ENCODE measurements around the gene SP7. TPM values are rescaled to one million over a fixed set of nuclear protein-coding genes. Genes with fewer than 3 reads are reported as not detected.

SP7 gene
- not detected for total RNA-seq
- polyA plus RNA-seq, result not detected
- long read RNA-seq, donor 1, partial matches to known transcripts, result 66 of 123 reads
- long read RNA-seq, donor 1, other reads (novel, unspliced or antisense), result 57 of 123 reads
- long read RNA-seq, donor 2, result 0 reads

DNA sequence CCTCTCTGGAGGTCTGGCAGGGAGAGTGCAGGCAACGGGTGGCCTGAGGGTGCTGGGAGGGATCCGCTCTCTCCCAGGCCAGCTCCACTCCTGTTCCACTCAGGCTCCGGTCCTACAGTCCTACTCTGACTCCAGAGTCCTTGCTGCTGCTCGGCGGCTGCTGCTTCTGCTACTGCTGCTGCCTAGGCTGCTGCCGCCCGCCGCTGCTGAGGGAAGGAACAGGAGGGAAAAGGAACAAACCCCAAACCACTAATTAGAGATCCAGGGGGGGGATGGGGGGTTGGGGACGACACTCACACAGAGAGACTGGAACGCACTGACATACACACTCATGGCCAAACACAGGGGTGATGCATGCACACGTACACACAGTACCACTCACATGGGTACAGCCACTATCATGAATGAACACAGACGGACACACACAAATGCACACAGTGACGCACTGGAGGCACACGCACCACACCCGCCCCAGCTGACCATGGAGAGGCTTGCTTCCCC lies at the start of gene SP7:
Gene SP7, minus strand, starts transcription at position 174 of the 501 bp plus-strand sequence. CDS start 708 bp downstream, outside the sequence.
- H3K9me3 ChIP-seq, result no peaks in the 10 kb centered on the region
- H3K27me3 ChIP-seq (replicated peaks in 1 of 7), result peaks cover 0 to 68% (median 6%) of the 10 kb centered on the region in 7 donors
- H3K4me3 ChIP-seq, result no peak within 1 kb of the TSS
- intact Hi-C loops (cut with DNase I; ENCODE audit: low total_unique reads), result no loop called here
- no peak for DNase-seq
- WGBS, 5 donors, result 19 to 36% (median 33%) methylated on average over 14 to 15 of the region's 15 CpGs
- no peaks in the 10 kb centered on the region for H3K36me3 ChIP-seq
- peaks cover 0 to 11% (median 0%) of the 10 kb centered on the region in 6 donors for H3K4me1 ChIP-seq
- TF ChIP-seq, protein P1, sequence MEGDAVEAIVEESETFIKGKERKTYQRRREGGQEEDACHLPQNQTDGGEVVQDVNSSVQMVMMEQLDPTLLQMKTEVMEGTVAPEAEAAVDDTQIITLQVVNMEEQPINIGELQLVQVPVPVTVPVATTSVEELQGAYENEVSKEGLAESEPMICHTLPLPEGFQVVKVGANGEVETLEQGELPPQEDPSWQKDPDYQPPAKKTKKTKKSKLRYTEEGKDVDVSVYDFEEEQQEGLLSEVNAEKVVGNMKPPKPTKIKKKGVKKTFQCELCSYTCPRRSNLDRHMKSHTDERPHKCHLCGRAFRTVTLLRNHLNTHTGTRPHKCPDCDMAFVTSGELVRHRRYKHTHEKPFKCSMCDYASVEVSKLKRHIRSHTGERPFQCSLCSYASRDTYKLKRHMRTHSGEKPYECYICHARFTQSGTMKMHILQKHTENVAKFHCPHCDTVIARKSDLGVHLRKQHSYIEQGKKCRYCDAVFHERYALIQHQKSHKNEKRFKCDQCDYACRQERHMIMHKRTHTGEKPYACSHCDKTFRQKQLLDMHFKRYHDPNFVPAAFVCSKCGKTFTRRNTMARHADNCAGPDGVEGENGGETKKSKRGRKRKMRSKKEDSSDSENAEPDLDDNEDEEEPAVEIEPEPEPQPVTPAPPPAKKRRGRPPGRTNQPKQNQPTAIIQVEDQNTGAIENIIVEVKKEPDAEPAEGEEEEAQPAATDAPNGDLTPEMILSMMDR (IDR thresholded peaks at IDR 0.05 in 8 of 11, conservative IDR thresholded peaks at IDR 0.05 in 3 of 11), result no peak
- no peak for TF ChIP-seq POLR2A (IDR thresholded peaks at IDR 0.05)
- no peak for TF ChIP-seq POLR2AphosphoS5 (IDR thresholded peaks at IDR 0.05)
- H3K27ac ChIP-seq, result no peak within 1 kb of the TSS

DNA sequence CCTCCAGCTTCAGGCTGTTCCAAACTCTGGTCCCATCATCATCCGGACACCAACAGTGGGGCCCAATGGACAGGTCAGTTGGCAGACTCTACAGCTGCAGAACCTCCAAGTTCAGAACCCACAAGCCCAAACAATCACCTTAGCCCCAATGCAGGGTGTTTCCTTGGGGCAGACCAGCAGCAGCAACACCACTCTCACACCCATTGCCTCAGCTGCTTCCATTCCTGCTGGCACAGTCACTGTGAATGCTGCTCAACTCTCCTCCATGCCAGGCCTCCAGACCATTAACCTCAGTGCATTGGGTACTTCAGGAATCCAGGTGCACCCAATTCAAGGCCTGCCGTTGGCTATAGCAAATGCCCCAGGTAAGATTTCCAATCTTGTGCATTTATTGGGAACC lies 47.1 kb upstream of the SP7 start:
- intact Hi-C loops (cut with DNase I; ENCODE audit: low total_unique reads), result no loop called here
- H3K4me1 ChIP-seq, result peaks cover 61 to 85% (median 83%) of the 10 kb centered on the region in 6 donors
- peaks cover 0 to 73% (median 48%) of the 10 kb centered on the region in 6 donors for H3K36me3 ChIP-seq
- no peaks in the 10 kb centered on the region for H3K27me3 ChIP-seq (replicated peaks in 1 of 7)
- peak; percentile 62 for DNase-seq
- TF ChIP-seq POLR2AphosphoS5 (IDR thresholded peaks at IDR 0.05), result peak in 1 of 3 donors; percentile 10
- TF ChIP-seq, protein P1 (IDR thresholded peaks at IDR 0.05 in 8 of 11, conservative IDR thresholded peaks at IDR 0.05 in 3 of 11), result no peak
- H3K27ac ChIP-seq, result peak overlapping the region in 4 of 8 donors; percentile 97 to 100 (median 99)
- no peaks in the 10 kb centered on the region for H3K9me3 ChIP-seq
- H3K4me3 ChIP-seq, result peak overlapping the region in 7 of 8 donors; percentile 5 to 84 (median 61)
- 74 to 93% (median 81%) methylated on average over 2 of the region's 2 CpGs for WGBS, 5 donors

DNA sequence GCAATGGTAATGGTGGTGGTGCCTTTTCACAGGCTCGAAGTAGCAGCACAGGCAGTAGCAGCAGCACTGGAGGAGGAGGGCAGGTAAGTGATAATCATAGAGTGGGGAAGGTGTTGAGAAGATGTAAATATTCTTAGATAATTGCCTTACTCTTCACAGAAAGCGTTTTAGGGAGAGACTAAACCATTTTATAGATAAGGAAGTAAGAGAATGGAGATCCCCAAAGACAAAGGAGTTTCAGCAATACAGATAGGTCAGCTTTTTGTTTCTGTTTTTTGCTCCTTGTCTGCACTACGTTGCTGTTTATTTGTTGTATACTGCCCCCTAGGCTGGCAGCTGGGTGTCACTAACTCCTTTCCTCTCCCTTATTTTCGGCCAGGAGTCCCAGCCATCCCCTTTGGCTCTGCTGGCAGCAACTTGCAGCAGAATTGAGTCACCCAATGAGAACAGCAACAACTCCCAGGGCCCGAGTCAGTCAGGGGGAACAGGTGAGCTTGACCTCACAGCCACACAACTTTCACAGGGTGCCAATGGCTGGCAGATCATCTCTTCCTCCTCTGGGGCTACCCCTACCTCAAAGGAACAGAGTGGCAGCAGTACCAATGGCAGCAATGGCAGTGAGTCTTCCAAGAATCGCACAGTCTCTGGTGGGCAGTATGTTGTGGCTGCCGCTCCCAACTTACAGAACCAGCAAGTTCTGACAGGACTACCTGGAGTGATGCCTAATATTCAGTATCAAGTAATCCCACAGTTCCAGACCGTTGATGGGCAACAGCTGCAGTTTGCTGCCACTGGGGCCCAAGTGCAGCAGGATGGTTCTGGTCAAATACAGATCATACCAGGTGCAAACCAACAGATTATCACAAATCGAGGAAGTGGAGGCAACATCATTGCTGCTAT lies 45.8 kb upstream of the SP7 start:
- Histone ChIP-seq H3K36me3 (peaks cover 0 to 60% (median 43%) of the 10 kb centered on the region in 6 donors), H3K27me3 (replicated peaks in 1 of 7) (no peaks in the 10 kb centered on the region), H3K4me3 (peak overlapping the region in 7 of 8 donors; percentile 9 to 84 (median 61)), H3K4me1 (peaks cover 48 to 76% (median 72%) of the 10 kb centered on the region in 6 donors), H3K9me3 (no peaks in the 10 kb centered on the region), H3K27ac (peak overlapping the region in 7 of 8 donors; percentile 94 to 100 (median 99))
- intact Hi-C loops (cut with DNase I; ENCODE audit: low total_unique reads), result no loop called here
- no peak for TF ChIP-seq POLR2A (IDR thresholded peaks at IDR 0.05)
- TF ChIP-seq, protein P1 (IDR thresholded peaks at IDR 0.05 in 8 of 11, conservative IDR thresholded peaks at IDR 0.05 in 3 of 11), result peak in 9 of 11 experiments; percentile 22 to 65 (median 54)
- WGBS, 5 donors, result 44 to 61% (median 51%) methylated on average over 9 of the region's 9 CpGs
- DNase-seq, result peak; percentile 78
